CD14-positive monocyte (primary cell): ENCODE results near the gene CILP2. TPM values are rescaled to one million over a fixed set of nuclear protein-coding genes. Genes with fewer than 3 reads are reported as not detected.

ENCODE experiments used
- DNase-seq, 3 donors: peaks; one replicate each; pipeline ENCODE4 v3.0.0-alpha.2; 2011 to 2022
- H2AFZ ChIP-seq: 2 replicates; pipeline ENCODE4 v1.6.0; 2012; ENCODE audit warnings: mild to moderate bottlenecking, low read depth, low read length, inconsistent platforms; ENCODE audit not compliant: insufficient read depth, poor library complexity, severe bottlenecking
- H3K27ac ChIP-seq, 2 donors: 1 replicate in 1 of 2; 2 replicates in 1 of 2; pipeline ENCODE4 v1.5.1; 2012 to 2013; ENCODE audit warnings: low read length in 2 of 2, control low read depth in 1 of 2, inconsistent platforms in 1 of 2, low read depth in 1 of 2, mild to moderate bottlenecking in 1 of 2
- H3K27me3 ChIP-seq, 2 donors: one replicate each; pipeline versions ENCODE4 v1.6.0 to v1.6.1; 2011 to 2013; ENCODE audit warnings: low read length in 2 of 2; ENCODE audit not compliant: control insufficient read depth in 2 of 2, insufficient read depth in 2 of 2
- H3K36me3 ChIP-seq, 2 donors: replicated peaks in 1 of 2; 1 replicate in 1 of 2; 2 replicates in 1 of 2; pipeline versions ENCODE4 v1.5.1 to v1.6.1; 2012 to 2013; ENCODE audit warnings: low read length in 2 of 2, control low read depth in 1 of 2, inconsistent platforms in 1 of 2, mild to moderate bottlenecking in 1 of 2; ENCODE audit not compliant: insufficient read depth in 2 of 2, control insufficient read depth in 1 of 2
- H3K4me1 ChIP-seq, 2 donors: 1 replicate in 1 of 2; 2 replicates in 1 of 2; pipeline versions ENCODE4 v1.5.1 to v1.6.1; 2012 to 2013; ENCODE audit warnings: low read length in 2 of 2, control low read depth in 1 of 2, inconsistent platforms in 1 of 2, mild to moderate bottlenecking in 1 of 2, moderate library complexity in 1 of 2; ENCODE audit not compliant: insufficient read depth in 2 of 2, control insufficient read depth in 1 of 2
- H3K4me2 ChIP-seq: replicated peaks from 2 replicates; pipeline ENCODE3; 2012; ENCODE audit warnings: low read length, moderate library complexity, mild to moderate bottlenecking; ENCODE audit not compliant: poor library complexity, severe bottlenecking; ENCODE audit errors: extremely low read depth
- H3K4me3 ChIP-seq, 3 experiments: fragments of 200-600 bp in 1 of 3; sonication (generic) in 1 of 3; replicated peaks in 1 of 3; 1 replicate in 2 of 3; 2 replicates in 1 of 3; pipeline ENCODE4 v1.5.1; 2011 to 2013; ENCODE audit warnings: low read length in 3 of 3, mild to moderate bottlenecking in 3 of 3, control low read depth in 2 of 3, low read depth in 2 of 3, inconsistent platforms in 1 of 3, moderate library complexity in 1 of 3
- H3K79me2 ChIP-seq: 2 replicates; pipeline ENCODE4 v1.6.0; 2012; ENCODE audit warnings: mild to moderate bottlenecking, control low read depth, inconsistent platforms, low read length, moderate library complexity; ENCODE audit not compliant: insufficient read depth
- H3K9ac ChIP-seq: 2 replicates; pipeline ENCODE4 v1.6.0; 2017; ENCODE audit warnings: low read length, mild to moderate bottlenecking; ENCODE audit not compliant: insufficient read depth, poor library complexity, severe bottlenecking
- H3K9me3 ChIP-seq, 2 donors: replicated peaks in 1 of 2; 1 replicate in 1 of 2; 2 replicates in 1 of 2; pipeline versions ENCODE4 v1.5.1 to v1.6.1; 2012 to 2013; ENCODE audit warnings: low read length in 2 of 2, control low read depth in 1 of 2; ENCODE audit not compliant: control insufficient read depth in 1 of 2, insufficient read depth in 1 of 2
- H4K20me1 ChIP-seq: 2 replicates; pipeline ENCODE4 v1.6.0; 2012; ENCODE audit warnings: mild to moderate bottlenecking, low read length, control low read depth, moderate library complexity; ENCODE audit not compliant: insufficient read depth
- H3K27ac Mint-ChIP-seq, 7 donors: one replicate each; pipeline ENCODE4 v1.8.0; 2020; ENCODE audit warnings: mild to moderate bottlenecking in 7 of 7, mixed read lengths in 7 of 7, moderate library complexity in 6 of 7, inconsistent platforms in 2 of 7
- H3K27me3 Mint-ChIP-seq, 3 donors: one replicate each; pipeline ENCODE4 v1.8.0; 2021 to 2022; ENCODE audit warnings: low read depth in 3 of 3, mild to moderate bottlenecking in 3 of 3, mixed read lengths in 3 of 3, moderate library complexity in 3 of 3, inconsistent platforms in 1 of 3
- H3K36me3 Mint-ChIP-seq, 2 donors: one replicate each; pipeline ENCODE4 v1.8.0; 2020; ENCODE audit warnings: mixed read lengths in 2 of 2, inconsistent platforms in 1 of 2, mild to moderate bottlenecking in 1 of 2
- H3K4me1 Mint-ChIP-seq: one replicate; pipeline ENCODE4 v1.8.0; 2020; ENCODE audit warnings: mild to moderate bottlenecking, mixed read lengths
- H3K4me3 Mint-ChIP-seq, 2 donors: one replicate each; pipeline ENCODE4 v1.8.0; 2020; ENCODE audit warnings: mild to moderate bottlenecking in 2 of 2, mixed read lengths in 2 of 2, moderate library complexity in 1 of 2
- H3K9me3 Mint-ChIP-seq, 7 donors: one replicate each; pipeline ENCODE4 v1.8.0; 2020 to 2022; ENCODE audit warnings: mixed read lengths in 7 of 7, mild to moderate bottlenecking in 6 of 7, moderate library complexity in 6 of 7, inconsistent platforms in 2 of 7
- CTCF ChIP-seq: fragments of 200-600 bp; IDR thresholded peaks from one replicate; pipeline ENCODE4 v1.8.0; 2022; ENCODE audit warnings: antibody characterized with exemption, mild to moderate bottlenecking
- WGBS: methylation state at CpG from one replicate; pipeline ENCODE4 v1.1.5; 2013; ENCODE audit warnings: missing lambda C conversion rate; ENCODE audit not compliant: insufficient coverage; 5-methylcytosine and 5-hydroxymethylcytosine counted together
- intact Hi-C, 2 donors: fragments of 100-400 bp; cut with micrococcal nuclease; formaldehyde crosslinking; loops; one replicate each; pipeline versions ENCODE4 v1.15.0 to v1.15.1; 2023
- polyA plus RNA-seq, 3 donors: library from polyadenylated mRNA; depleted of rRNA in 1 of 3; unstranded in 2 of 3; stranded (reverse) in 1 of 3; fragments of 300-500 nt in 2 of 3; fragments of >200 nt in 1 of 3; fragmentation: Illumina TruSeq in 2 of 3; gene quantifications; 1 replicate in 2 of 3; 2 replicates in 1 of 3; pipeline ENCODE4 v1.2.3, GENCODE V29; 2012 to 2021

The CILP2 gene
- polyA plus RNA-seq, 3 donors = 0.04 TPM; not detected in 2

GRCh38 chr19:19580418-19580817 is 42.4 kb downstream of the CILP2 start:
- Mint-ChIP-seq H3K36me3 (no peaks in the 10 kb centered on the region), H3K27me3 (peaks cover 0 to 3% (median 2%) of the 10 kb centered on the region in 3 donors), H3K4me1 (peaks cover 4% of the 10 kb centered on the region), H3K9me3 (no peaks in the 10 kb centered on the region), H3K4me3 (no peak overlapping the region), H3K27ac (no peak overlapping the region)
- Histone ChIP-seq H3K27me3 (no peaks in the 10 kb centered on the region), H2AFZ (no peak overlapping the region), H3K36me3 (no peaks in the 10 kb centered on the region), H3K27ac (no peak overlapping the region), H4K20me1 (no peaks in the 10 kb centered on the region), H3K4me2 (no peak overlapping the region), H3K4me1 (peaks cover 0 to 4% of the 10 kb centered on the region in 2 donors), H3K79me2 (no peaks in the 10 kb centered on the region), H3K9me3 (no peaks in the 10 kb centered on the region), H3K4me3 (no peak overlapping the region), H3K9ac (no peak overlapping the region)
- no peak for TF ChIP-seq CTCF
- 100% methylated on average over 4 of the region's 4 CpGs for WGBS
- intact Hi-C loops = no loop called here
- no peak for DNase-seq

GRCh38 chr19:19581391-19581790 is 43.3 kb downstream of the CILP2 start:
- TF ChIP-seq CTCF = no peak
- H3K27me3 Mint-ChIP-seq = peaks cover 0 to 2% (median 1%) of the 10 kb centered on the region in 3 donors
- H3K9ac ChIP-seq = no peak overlapping the region
- no peak overlapping the region for H3K4me3 Mint-ChIP-seq
- H3K27ac Mint-ChIP-seq = peak overlapping the region in 1 of 7 donors; percentile 47
- H3K4me1 Mint-ChIP-seq = peaks cover 4% of the 10 kb centered on the region
- WGBS = 92% methylated on average over 13 of the region's 13 CpGs
- H3K36me3 ChIP-seq = no peaks in the 10 kb centered on the region
- no peak overlapping the region for H3K27ac ChIP-seq
- DNase-seq = no peak
- no peaks in the 10 kb centered on the region for H3K79me2 ChIP-seq
- H3K9me3 Mint-ChIP-seq = no peaks in the 10 kb centered on the region
- H3K36me3 Mint-ChIP-seq = no peaks in the 10 kb centered on the region
- no peak overlapping the region for H3K4me3 ChIP-seq
- H3K27me3 ChIP-seq = no peaks in the 10 kb centered on the region
- no peaks in the 10 kb centered on the region for H3K9me3 ChIP-seq
- no peak overlapping the region for H3K4me2 ChIP-seq
- H4K20me1 ChIP-seq = no peaks in the 10 kb centered on the region
- no peak overlapping the region for H2AFZ ChIP-seq
- intact Hi-C loops = no loop called here
- peaks cover 0 to 4% of the 10 kb centered on the region in 2 donors for H3K4me1 ChIP-seq
